GM21447 (cell line): ENCODE results near the gene RPL32.
"Not testable (repeated sequence)": the region's sequence is repeated elsewhere in the genome, so short reads cannot be mapped to it uniquely, and the experiment has no call there.

ENCODE experiments used
- ATAC-seq: cut with Tn5 transposase; IDR thresholded peaks from one replicate; pipeline ENCODE4 v1.9.1; 2021; ENCODE audit not compliant: unreplicated experiment

Gene RPL32

GRCh38 chr3:12810013-12810780, 31.2 kb downstream of the RPL32 start:
- peak; percentile 99 for ATAC-seq

- ATAC-seq = no peak
These were observed 31.9 kb downstream of the RPL32 start for GRCh38 chr3:12809435-12809834.

- no peak for ATAC-seq
These were observed 32.4 kb downstream of the RPL32 start for GRCh38 chr3:12809001-12809400.

DNA sequence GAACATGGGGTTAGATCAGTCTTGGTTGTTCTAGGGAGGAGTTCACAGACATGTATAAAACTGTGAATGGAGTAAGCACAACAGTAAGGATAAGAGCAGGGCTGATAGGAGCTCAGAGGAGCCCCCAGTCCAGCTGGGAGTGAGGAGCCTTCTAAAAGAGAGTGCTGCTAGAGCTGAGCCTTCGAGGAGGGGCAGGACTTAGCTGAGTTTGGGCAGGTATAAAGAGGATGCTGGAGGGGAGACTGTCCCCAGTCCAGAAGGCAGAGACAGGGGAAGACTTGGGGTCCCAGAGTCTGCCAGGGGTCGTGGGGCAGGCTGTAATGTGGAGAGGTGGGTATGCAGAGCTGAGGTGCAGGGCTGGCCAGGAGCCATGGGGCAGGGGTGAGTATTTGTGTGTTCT, 32.8 kb downstream of the RPL32 start:
- ATAC-seq = no peak

DNA sequence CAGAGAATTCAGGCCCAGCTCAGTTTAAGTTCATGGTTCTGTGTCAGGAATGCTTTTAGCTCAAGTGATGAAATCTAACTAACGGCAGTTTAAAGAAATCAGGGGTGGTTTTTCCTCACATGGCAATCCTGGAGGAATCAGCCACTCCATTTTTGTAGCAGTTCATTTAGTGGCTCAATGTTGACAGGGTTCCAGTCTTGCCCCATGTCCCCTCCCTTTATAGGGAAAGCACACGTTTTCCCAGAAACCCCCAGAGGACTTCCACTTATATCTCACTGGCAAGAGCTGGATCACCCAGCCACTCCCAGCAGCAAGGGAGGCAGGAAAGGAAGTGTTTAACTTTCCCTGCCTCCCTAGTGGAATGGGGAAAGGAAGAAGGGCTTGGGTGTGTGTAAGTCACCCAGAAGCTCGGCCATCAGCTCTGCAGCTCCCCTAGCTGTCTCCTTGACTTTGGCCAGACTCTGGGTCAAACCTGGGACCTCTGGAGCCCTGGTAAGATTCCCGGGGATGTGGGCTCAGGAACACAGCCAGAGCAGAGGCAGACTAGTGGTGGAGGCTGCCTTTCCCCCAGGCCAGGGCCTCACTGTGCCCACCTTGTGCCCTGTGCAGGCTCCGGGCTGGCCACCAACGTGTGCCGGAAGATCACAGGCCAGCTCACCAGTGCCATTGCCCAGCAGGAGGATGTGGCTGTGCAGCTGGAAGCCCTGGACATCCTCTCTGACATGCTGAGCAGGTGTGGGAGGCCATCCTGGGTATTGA, 33.6 kb downstream of the RPL32 start:
- no peak for ATAC-seq

DNA sequence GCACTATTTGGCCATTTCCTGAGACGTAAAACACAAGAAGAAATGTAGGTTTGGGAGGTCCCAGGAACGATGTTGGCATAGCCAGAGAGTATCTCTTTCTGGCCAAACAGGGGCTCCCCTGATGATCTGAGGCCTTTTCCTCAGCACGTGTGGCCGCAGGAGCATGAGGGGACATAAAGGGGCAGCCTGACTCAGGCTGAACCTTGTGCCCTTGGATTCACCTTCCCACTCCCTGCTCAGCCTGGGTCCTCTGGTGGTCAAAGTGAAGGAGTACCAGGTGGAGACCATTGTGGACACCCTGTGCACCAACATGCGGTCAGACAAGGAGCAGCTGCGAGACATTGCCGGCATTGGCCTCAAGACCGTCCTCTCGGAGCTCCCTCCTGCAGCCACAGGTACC, 34.3 kb downstream of the RPL32 start:
- ATAC-seq = no peak

DNA sequence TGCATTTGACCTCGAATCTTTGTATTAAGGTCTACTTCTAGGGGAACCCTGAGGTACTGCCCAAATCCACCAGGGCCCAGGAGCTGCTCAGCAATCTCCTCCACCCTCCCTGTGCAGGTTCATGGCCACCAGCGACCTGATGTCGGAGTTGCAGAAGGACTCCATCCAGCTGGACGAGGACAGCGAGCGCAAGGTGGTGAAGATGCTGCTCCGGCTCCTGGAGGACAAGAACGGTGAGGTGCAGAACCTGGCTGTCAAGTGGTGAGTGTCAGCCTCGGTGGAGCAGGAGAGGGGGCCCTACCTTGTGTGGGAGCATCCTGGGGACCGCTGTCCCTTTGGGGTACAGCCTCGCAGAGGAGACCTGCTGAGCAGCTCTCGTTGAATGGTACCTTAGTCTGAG, 38.0 kb downstream of the RPL32 start:
- ATAC-seq = no peak

DNA sequence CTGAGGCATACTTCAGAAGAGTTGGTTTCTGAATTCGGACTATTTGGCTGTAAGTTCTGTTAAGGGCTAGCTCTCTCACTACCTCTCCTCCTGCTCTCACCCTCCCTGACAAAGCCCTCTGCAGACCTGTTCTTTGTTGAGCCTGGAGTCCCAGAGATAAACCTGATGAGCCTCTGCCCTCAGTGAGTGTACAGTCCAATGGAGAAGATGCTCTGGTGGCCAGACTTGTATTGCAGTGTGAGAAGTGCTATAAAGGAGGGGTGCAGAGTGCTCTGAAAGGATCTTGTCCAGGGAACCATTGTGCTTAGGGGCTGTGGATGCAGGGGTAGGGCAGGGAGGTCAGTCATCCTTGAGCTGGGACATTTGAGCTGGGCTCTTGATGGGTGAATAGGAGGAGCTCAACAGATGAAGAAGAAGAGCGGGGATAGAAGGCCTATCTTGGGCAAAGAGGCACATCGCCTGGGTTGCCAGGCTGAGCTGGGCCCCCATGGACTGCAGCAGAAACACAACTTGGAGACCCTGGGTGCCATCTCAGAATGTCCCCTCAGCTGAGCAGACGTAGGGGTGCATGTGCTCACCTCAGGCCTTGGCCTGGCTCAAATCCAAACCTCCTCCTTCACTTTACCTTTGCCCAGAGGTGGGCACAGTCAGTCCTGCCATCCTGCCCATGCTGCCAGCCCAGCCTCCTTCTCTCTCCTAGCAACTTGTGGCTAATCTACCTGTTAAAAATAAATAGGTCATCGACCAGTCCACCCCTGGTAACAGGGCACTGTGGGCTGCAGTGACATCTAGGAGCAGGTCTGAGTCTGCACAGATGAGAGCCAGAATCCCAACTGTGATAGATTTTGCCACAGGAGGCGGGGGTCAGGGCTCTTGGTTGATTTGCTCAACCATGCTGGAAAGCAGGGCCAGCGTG, 41.6 kb downstream of the RPL32 start:
- no peak for ATAC-seq

DNA sequence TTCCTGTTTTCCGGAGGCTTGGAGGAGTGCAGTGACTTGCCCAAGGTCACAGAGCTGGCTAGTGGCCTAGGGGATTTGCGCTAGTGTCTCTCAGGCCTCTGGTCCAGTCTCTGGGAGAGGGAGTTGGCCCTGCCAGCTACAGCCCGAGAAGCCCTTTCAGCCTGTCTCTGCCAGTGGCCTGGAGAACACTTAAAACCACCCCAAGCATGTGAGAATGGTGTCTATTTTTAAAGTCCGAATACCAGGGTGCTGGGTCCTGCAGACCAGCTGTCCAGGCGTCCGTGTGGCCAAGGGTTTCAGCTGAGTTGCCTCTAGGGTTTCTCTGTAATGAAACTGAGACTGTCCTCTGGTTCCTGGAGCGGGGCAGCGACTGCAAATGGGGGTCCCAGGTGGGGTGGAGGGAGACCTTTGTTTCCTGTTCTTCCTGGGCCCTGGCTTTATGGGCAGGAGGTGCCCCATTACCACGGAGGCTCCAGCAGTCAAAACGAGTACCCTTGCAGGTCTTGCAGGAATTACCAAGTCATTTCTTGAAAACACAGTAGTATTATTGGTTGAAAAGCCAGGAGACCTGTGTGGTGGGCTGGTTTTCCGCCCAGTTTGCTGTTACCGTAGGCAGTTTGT, 42.7 kb downstream of the RPL32 start:
- ATAC-seq = no peak

DNA sequence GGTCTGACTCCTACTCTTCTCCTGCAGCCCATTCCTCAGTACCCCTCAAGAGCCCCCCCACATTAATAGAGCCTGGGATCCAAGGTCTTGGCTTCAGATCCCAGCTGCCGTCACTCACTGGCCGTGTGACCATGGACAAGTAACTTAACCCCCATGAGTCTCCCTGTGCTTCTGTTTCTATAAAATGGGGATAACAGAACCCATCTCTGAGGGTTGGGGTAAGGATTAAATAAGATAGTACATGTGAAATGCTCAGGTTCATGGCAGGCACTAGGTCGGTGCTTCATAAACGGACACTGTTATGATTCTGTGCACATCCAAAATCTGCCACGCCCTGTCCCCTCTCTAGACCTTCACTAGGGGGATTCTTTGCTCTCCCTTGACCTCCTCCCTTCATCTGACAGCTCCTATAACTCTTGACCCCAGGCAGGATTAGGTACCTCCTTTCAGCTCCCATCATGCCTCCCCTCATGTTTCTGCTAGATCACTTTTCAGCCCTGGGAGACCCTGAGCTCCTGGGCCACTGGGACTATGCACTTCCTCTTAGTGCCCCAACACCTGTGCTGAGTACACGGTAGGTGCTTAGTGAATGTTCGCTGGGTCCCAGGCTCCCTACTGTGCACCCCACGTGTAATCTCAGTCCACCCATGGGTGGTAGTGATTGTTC, 43.3 kb downstream of the RPL32 start:
- ATAC-seq = no peak

DNA sequence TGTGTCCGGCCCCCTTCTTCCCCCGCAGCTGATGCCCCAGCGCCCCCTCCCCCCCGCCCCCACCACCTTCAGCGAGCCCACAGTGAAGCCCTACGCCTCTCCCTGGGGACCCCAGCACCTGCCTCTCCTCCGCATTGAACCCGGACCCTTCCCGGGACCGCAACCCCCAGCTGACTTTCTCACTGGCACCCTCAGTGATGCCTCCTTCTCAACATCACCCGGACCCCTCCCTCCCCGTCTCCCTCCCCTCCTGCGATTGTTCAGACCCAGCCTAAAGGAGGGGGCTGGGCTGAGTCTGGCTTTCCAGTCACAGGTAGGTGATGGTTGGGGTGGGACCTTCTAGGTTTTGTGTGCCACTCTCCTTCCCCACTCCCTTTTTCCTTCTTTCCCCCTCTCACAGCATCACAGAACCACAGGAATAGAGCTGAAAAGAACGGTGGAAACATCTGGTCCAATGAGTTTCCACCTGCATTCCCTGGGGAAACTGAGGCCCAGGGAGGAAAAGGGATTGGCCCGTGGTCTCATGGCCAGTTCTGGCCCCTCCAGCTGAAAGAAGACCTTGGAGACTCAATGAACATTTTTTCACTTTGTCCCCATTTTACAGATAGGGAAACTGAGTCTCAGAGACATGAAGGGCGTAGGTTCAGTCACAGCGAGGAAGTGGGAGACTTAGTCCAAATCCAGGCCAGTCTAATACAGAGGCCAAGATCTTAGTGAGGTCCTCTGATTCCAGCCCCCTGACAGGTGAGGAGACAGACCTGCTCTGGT, 44.1 kb downstream of the RPL32 start:
- ATAC-seq = no peak

DNA sequence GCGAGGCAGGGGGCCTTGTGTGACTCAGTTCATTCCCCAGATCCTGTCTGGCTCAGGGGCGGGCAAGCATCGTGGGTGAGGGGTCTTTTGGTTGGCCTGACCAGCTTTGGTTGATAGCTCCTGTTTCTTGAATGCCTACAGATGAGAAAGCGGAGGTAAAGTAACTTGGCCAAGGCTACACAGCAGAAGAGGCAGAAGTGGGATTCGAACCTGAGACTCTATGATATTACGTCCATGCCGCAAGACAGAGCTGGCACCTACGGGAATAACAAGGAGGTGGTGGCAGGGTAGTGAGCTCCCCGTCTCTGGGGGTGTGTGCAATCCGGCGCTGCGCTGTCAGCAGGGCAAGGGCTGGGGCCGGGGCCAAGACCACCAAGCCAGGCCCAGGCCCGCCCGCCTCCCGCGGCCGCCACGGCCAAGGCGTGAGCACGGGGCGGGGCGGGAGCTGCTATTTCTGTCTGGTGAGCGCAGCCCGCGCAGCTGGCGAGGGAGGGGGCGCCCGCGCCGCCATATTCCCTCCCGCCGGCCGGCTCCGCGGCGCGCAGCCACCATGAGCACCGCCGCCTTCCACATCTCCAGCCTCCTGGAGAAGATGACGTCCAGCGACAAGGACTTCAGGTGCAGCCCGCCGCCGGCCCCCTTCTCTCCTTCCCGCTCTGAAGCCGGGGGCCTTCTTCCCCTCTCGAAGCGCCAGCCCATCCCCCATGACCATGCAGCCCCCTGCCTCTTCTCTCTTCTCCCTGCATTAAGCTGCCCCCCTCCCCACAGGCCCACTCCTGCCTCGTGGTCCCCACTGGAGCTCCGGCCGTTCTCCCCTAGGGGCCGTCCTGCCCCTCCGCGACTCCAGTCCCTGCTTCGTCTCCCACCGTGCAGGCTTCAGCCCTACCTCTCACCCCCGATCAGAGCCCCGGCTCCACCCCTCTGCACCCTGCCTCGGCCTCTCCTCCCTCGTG, 44.9 kb downstream of the RPL32 start, which contains the start of gene CAND2:
CAND2 (plus strand) TSS at position 510 of the 953 bp plus-strand sequence; CDS start at position 551, 41 bp downstream.
- ATAC-seq = no peak

GRCh38 chr3:12793701-12794100, 47.7 kb downstream of the RPL32 start:
- no peak for ATAC-seq

DNA sequence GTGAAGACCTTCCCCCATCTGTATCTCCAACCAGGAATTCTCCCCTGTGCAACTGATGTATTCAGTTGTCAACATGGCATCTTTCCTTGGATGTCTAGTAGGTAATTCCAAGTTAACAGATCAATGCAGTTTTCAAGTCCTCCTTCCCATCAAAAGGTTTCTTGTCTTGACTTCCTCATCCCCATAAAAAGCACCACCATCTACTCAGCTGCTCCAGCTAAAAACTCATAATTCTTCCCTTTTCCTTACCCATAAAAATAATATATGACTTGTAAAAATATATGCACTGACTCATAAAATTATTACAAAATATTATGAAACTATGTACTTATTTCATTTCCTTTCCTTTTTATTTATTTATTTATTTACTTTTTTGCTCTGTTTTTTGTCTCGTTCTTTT, 49.9 kb downstream of the RPL32 start:
- no peak for ATAC-seq

DNA sequence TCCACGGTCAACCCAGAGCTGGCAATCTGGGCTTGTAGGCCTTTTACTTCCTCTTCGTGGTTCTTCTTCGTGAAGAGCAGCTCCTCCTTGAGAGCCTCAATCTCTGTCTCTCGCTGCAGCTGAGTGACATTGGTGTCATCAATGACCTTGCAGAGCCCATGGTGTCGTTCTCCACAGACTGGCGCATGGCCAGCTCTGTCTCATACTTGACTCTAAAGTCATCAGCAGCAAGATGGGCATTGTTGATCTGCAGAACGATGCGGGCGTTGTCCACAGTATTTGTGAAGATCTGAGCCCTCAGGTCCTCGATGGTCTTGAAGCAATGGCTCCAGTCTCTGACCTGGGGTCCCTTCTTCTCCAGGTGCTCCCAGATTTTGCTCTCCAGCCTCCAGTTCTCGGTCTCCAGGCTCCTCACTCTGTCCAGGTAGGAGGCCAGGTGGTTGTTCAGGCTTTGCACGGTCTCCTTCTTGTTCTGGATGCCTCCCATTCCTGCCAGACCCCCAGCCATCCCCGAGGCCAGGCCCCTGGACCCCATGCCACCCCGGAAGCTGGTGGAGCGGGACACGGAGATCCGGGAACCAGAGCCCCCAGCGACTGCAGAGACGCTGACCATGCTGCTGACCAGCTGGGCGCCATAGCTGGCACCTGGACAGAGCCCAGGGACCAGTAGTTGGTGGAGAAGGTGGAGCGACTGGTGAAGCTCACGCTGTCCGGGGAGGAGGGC, 53.2 kb downstream of the RPL32 start:
- not testable (repeated sequence) for ATAC-seq

DNA sequence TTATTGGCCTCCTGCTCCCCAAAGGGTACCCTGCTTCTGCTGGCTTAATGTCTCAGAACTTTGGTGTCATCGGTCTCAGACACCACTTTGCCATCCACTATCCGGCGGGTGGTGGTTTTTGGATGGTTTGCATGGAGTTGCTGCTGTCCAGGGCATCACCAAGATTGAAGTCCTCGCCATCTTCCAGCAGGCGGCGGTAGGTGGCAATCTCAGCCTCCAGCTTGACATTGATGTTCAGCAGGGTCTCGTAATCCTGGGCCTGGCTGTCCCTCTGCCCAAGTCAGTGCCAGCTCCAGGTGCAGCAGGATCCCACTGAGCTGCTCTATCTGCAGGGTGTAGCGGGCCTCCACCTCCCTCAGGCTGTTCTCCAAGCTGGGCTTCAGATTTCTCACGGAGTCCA, 54.0 kb downstream of the RPL32 start:
- not testable (repeated sequence) for ATAC-seq

DNA sequence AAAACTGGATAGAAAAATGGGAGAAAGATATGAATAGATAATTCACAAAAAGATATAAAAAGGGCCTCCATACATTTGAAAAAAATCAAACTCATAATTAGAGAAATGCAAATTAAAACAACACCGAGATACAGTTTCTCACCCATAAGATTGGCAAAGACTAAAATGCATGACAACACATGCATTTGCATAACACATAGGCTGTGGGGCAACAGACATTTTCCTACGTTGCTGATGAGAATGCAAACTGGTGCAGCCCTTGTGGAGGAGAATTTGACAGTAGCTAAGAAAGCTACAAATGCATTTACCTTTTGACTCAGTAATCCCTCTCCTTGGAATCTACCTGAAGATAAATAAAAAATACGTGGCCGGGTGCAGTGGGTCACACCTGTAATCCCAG, 56.3 kb downstream of the RPL32 start:
- no peak for ATAC-seq
